GM21619 (cell line): ENCODE data around the gene PNMA8A.
"Not testable (repeated sequence)": the region's sequence is repeated elsewhere in the genome, so short reads cannot be mapped to it uniquely, and the experiment has no call there.

Source experiments
- ATAC-seq: cut with Tn5 transposase; IDR thresholded peaks from one replicate; pipeline ENCODE4 v1.9.1; 2021; ENCODE audit not compliant: unreplicated experiment

Gene PNMA8A

GRCh38 chr19:46470376-46470775 lies 987 bp downstream of the PNMA8A start:
- no peak for ATAC-seq

- ATAC-seq = no peak
These were observed 1.7 kb downstream of the PNMA8A start for GRCh38 chr19:46469541-46470185.

- no peak for ATAC-seq
These were observed 4.7 kb downstream of the PNMA8A start for GRCh38 chr19:46466536-46467196.

GRCh38 chr19:46463516-46463915 lies 7.8 kb downstream of the PNMA8A start:
- ATAC-seq = no peak

- ATAC-seq = no peak
These were observed 9.8 kb downstream of the PNMA8A start for GRCh38 chr19:46461537-46461936.

GRCh38 chr19:46460981-46461380 lies 10.4 kb downstream of the PNMA8A start:
- no peak for ATAC-seq

- ATAC-seq = no peak
These were observed 11.3 kb downstream of the PNMA8A start for GRCh38 chr19:46460055-46460454.

GRCh38 chr19:46456930-46457329 lies 14.4 kb downstream of the PNMA8A start:
- ATAC-seq = no peak

GRCh38 chr19:46454244-46454643 lies 17.1 kb downstream of the PNMA8A start:
- no peak for ATAC-seq

- no peak for ATAC-seq
These were observed 17.7 kb downstream of the PNMA8A start for GRCh38 chr19:46453661-46454060.

- no peak for ATAC-seq
These were observed 19.2 kb downstream of the PNMA8A start for GRCh38 chr19:46452186-46452585.

GRCh38 chr19:46451352-46451751 lies 20.0 kb downstream of the PNMA8A start:
- no peak for ATAC-seq

GRCh38 chr19:46450737-46451136 lies 20.6 kb downstream of the PNMA8A start:
- no peak for ATAC-seq

- ATAC-seq = no peak
These were observed 22.1 kb downstream of the PNMA8A start for GRCh38 chr19:46449228-46449627.

GRCh38 chr19:46448601-46449000 lies 22.8 kb downstream of the PNMA8A start:
- ATAC-seq = no peak

- no peak for ATAC-seq
These were observed 23.5 kb downstream of the PNMA8A start for GRCh38 chr19:46447824-46448223.

- ATAC-seq = no peak
These were observed 24.4 kb downstream of the PNMA8A start for GRCh38 chr19:46447006-46447405.

GRCh38 chr19:46446021-46446420 lies 25.3 kb downstream of the PNMA8A start:
- ATAC-seq = no peak

GRCh38 chr19:46442808-46443450 lies 28.4 kb downstream of the PNMA8A start:
- no peak for ATAC-seq

GRCh38 chr19:46441866-46442265 lies 29.5 kb downstream of the PNMA8A start:
- ATAC-seq = no peak

- not testable (repeated sequence) for ATAC-seq
These were observed 35.7 kb downstream of the PNMA8A start for GRCh38 chr19:46435689-46436088.

- ATAC-seq = no peak
These were observed 36.4 kb downstream of the PNMA8A start for GRCh38 chr19:46435009-46435408.
